ENCODE measurements around the gene OSER1.
A peak's percentile ranks its signal among the peaks of the same experiment; 100 is the strongest.

The OSER1 gene

DNA sequence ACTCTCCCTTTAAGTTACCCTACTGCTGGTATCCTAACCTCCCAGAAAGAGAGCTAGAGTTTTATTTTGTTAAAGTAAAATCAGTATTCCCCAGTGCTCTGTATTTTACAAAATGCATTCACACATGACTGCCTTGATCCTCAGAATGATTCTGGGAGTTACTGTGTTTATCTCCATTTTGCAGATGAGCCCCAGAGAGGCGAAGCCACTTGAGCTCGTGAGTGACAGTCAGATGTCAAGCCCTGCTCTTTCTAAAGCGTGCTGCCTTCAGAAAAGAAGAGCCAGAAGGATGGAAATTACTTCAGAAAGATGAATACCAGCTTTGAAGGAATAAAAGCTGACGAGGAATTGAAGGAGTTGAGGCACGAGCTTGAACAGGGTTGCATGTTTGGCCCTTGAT lies 14.1 kb upstream of the OSER1 start:
- H3K4me3 ChIP-seq (ENCODE audit: low read depth, low read length): no peak overlapping the region
- TF ChIP-seq, protein P1, sequence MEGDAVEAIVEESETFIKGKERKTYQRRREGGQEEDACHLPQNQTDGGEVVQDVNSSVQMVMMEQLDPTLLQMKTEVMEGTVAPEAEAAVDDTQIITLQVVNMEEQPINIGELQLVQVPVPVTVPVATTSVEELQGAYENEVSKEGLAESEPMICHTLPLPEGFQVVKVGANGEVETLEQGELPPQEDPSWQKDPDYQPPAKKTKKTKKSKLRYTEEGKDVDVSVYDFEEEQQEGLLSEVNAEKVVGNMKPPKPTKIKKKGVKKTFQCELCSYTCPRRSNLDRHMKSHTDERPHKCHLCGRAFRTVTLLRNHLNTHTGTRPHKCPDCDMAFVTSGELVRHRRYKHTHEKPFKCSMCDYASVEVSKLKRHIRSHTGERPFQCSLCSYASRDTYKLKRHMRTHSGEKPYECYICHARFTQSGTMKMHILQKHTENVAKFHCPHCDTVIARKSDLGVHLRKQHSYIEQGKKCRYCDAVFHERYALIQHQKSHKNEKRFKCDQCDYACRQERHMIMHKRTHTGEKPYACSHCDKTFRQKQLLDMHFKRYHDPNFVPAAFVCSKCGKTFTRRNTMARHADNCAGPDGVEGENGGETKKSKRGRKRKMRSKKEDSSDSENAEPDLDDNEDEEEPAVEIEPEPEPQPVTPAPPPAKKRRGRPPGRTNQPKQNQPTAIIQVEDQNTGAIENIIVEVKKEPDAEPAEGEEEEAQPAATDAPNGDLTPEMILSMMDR (conservative IDR thresholded peaks at IDR 0.05; ENCODE audit: low read depth, low read length): no peak
- DNase-seq (ENCODE audit: low read depth): no peak

DNA sequence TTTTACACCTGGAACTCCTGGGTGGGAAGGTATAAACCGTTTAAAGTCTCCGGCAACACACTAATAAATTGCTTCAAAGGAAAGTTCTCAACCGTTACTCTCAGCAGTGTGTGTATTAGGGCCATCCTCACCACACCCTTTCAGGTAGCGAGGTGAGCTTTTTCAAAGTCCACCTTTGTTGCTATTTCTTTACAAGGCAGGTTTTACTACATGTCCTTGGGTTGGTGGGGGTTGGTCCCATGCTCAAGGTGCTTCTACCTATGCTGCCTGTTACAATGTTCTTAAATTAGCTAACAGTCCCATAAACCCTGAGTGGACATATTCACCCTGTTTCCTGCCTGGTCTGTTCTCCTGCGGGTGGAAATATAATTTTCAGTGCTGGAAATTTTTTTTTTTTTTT lies 13.2 kb upstream of the OSER1 start:
- TF ChIP-seq, protein P1 (conservative IDR thresholded peaks at IDR 0.05; ENCODE audit: low read depth, low read length): no peak
- H3K4me3 ChIP-seq (ENCODE audit: low read depth, low read length): no peak overlapping the region
- DNase-seq (ENCODE audit: low read depth): no peak

DNA sequence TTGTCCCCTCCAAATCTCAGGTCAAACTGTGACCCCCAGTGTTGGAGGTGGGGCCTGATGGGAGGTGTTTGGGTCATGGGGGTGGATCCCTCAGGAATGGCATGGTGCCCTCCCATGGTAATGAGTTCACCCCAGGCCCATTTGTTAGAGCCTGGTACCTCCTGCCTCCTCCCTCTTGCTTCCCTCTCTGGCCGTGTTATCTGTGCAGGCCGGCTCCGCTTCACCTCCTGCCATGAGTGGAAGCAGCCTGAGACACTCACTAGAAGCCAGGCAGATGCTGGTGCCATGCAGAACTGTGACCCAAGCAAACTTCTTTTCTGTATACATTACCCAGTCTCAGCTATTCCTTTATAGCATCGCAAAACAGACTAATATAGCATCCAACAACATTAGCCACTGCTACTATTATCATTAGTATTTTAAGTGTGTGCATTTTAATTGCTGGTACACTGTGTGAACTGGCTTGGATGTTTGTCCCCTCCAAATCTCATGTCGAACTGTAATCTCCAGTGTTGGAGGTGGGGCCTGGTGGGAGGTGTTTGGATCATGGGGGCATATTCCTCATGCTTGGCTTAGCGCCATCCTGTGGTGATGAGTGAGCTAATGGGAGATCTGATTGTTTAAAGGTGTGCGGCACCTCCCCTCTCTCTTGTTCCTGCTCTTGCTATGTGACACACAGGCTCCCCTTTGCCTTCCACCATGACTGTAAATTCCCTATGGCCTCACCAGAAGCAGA lies 12.2 kb upstream of the OSER1 start:
- no peak for DNase-seq (ENCODE audit: low read depth)
- H3K4me3 ChIP-seq (ENCODE audit: low read depth, low read length): no peak overlapping the region
- TF ChIP-seq, protein P1 (conservative IDR thresholded peaks at IDR 0.05; ENCODE audit: low read depth, low read length): peak; percentile 12

DNA sequence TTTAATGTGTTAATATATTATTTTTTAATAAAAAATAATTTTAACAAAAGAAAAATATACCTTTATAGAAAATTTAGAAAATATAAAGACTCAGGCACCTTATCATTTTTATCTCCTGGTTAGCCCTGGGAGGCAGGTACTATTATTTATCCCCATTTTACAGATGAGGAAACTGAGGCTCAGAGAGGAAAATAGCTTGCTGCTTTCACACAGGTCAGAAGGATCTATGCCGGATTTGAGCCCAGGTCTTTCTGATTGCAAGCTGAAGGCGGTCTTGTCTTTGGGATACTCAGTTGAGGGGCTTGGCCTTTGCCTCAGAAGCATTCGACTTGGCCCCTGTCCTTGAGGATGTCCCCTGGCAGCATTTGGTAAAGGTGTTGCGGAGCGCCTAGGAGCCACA lies 11.5 kb upstream of the OSER1 start:
- no peak overlapping the region for H3K4me3 ChIP-seq (ENCODE audit: low read depth, low read length)
- DNase-seq (ENCODE audit: low read depth): no peak
- TF ChIP-seq, protein P1 (conservative IDR thresholded peaks at IDR 0.05; ENCODE audit: low read depth, low read length): no peak

DNA sequence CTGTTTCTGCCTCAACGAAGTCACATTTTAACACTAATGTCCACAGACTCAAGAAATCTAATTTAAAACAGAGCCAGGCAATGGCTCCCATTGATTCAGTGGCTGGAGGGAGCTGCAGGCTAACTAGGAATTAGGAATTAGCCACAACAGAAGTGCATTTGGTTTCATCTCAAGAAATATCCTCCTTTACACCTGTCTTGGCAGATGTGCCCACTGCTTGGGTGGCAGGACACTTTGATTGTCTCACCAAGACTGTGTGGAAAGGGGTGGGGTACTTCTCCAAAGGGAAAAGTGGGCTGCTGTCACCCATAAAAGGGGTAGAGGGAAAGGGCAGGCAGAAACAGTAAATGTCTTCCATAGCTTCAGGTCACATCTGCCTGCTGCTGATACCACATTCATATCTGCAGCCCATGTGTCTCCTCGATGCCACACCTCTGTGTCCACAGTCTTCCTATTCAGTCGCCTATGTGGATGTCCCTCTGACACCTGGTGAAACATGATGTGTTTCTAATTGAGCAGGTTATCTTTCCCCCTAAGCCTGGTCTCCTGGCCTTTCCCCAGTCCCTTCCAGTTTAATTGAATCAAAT lies 10.9 kb upstream of the OSER1 start:
- TF ChIP-seq, protein P1 (conservative IDR thresholded peaks at IDR 0.05; ENCODE audit: low read depth, low read length): no peak
- no peak overlapping the region for H3K4me3 ChIP-seq (ENCODE audit: low read depth, low read length)
- no peak for DNase-seq (ENCODE audit: low read depth)

DNA sequence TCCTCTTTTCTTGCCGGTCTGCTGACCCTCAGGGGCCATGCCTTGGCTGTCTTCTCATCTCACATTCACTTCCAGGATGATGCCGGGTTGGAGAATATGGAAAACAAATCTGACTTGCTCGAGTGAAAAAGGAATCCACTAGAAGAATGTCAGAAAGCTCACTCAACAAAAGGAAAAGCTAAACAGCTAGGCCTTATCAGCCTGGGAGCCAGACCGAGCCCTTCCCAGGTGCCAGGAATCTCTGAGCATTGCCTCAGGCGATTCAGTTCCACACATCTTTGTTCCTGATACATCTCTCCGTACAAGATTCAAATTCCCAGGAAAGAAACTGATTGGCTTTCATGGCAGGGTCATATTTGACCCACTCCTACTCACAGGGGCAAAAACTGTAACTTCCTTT lies 9.2 kb upstream of the OSER1 start:
- no peak overlapping the region for H3K4me3 ChIP-seq (ENCODE audit: low read depth, low read length)
- TF ChIP-seq, protein P1 (conservative IDR thresholded peaks at IDR 0.05; ENCODE audit: low read depth, low read length): no peak
- DNase-seq (ENCODE audit: low read depth): no peak

Measured in choroid plexus epithelial cell (primary cell).